GM18505 (cell line): ENCODE measurements around the gene ID3.
"Not testable (repeated sequence)": the region's sequence is repeated elsewhere in the genome, so short reads cannot be mapped to it uniquely, and the experiment has no call there.

Experiments
- ATAC-seq: cut with Tn5 transposase; IDR thresholded peaks from one replicate; pipeline ENCODE4 v1.9.1; 2021; ENCODE audit not compliant: unreplicated experiment
- POLR2A ChIP-seq: IDR thresholded peaks from 4 replicates; pipeline ENCODE4 v1.6.1; 2011; ENCODE audit warnings: borderline replicate concordance; ENCODE audit not compliant: insufficient read depth, insufficient read length; ENCODE audit errors: extremely low read depth

ID3 gene

GRCh38 chr1:23546897-23547584 is 12.3 kb downstream of the ID3 start:
- TF ChIP-seq POLR2A, result no peak
- ATAC-seq, result no peak

GRCh38 chr1:23545851-23546250 is 13.4 kb downstream of the ID3 start:
- no peak for ATAC-seq
- no peak for TF ChIP-seq POLR2A

- no peak for TF ChIP-seq POLR2A
These were observed 14.6 kb downstream of the ID3 start for GRCh38 chr1:23544444-23545389.

GRCh38 chr1:23543707-23544443 is 15.4 kb downstream of the ID3 start:
- ATAC-seq, result no peak

More at GRCh38 chr1:23544444-23545389, 14.6 kb downstream of the ID3 start:
- no peak for ATAC-seq

GRCh38 chr1:23542940-23543339 is 16.4 kb downstream of the ID3 start:
- not testable (repeated sequence) for ATAC-seq

More at GRCh38 chr1:23543707-23544443, 15.4 kb downstream of the ID3 start:
- no peak for TF ChIP-seq POLR2A

- ATAC-seq, result peak; percentile 78
- TF ChIP-seq POLR2A, result no peak
These were observed 19.5 kb downstream of the ID3 start for GRCh38 chr1:23539698-23540266.

- ATAC-seq, result no peak
- no peak for TF ChIP-seq POLR2A
These were observed 21.9 kb downstream of the ID3 start for GRCh38 chr1:23537296-23537973.

- no peak for TF ChIP-seq POLR2A
- ATAC-seq, result no peak
These were observed 25.9 kb downstream of the ID3 start for GRCh38 chr1:23533246-23534023.

- no peak for TF ChIP-seq POLR2A
- no peak for ATAC-seq
These were observed 27.7 kb downstream of the ID3 start for GRCh38 chr1:23531562-23532094.

GRCh38 chr1:23530747-23531561 is 28.3 kb downstream of the ID3 start, which contains the start of gene E2F2:
TSS of gene E2F2 (minus strand) at chr1:23531233. CDS start at chr1:23530793, 440 bp downstream.
- ATAC-seq, result peak; percentile 52
- TF ChIP-seq POLR2A, result peak; percentile 20
